ENCODE measurements around the gene ACSM6. TPM values are rescaled to one million over a fixed set of nuclear protein-coding genes. Genes with fewer than 3 reads are reported as not detected.
A peak's percentile ranks its signal among the peaks of the same experiment; 100 is the strongest.
"Not testable (repeated sequence)": the region's sequence is repeated elsewhere in the genome, so short reads cannot be mapped to it uniquely, and the experiment has no call there.

The ACSM6 gene
- total RNA-seq, 1 donor from 2014 or later, result not detected

DNA sequence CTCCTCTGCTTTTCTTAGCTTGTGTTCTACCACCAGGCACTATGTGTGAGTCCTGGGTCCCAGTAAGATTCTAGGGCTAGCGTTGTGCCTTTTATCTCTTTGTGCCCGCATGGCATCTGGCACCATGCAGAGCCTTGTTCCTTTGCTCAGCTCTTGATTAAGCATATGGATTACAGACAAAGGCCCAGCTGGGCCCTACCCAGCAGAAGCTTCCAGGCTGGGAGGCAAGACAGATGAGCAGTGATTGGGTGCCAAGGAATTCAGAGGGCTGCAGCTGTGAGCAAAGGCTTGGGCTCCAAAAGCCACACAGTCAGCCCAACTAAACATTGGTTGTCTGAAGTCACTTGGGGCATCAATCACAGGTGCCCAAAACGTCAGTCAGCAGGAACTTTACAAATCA, 2.0 kb downstream of the ACSM6 start:
- no peaks in the 10 kb centered on the region for H3K9me3 Mint-ChIP-seq (ENCODE audit: unreplicated experiment)
- no peak overlapping the region for H3K4me3 Mint-ChIP-seq (ENCODE audit: unreplicated experiment)
- no peaks in the 10 kb centered on the region for H3K36me3 Mint-ChIP-seq (ENCODE audit: unreplicated experiment)
- H3K27me3 Mint-ChIP-seq (ENCODE audit: unreplicated experiment), result peaks cover 5% of the 10 kb centered on the region
- TF ChIP-seq, protein P1, sequence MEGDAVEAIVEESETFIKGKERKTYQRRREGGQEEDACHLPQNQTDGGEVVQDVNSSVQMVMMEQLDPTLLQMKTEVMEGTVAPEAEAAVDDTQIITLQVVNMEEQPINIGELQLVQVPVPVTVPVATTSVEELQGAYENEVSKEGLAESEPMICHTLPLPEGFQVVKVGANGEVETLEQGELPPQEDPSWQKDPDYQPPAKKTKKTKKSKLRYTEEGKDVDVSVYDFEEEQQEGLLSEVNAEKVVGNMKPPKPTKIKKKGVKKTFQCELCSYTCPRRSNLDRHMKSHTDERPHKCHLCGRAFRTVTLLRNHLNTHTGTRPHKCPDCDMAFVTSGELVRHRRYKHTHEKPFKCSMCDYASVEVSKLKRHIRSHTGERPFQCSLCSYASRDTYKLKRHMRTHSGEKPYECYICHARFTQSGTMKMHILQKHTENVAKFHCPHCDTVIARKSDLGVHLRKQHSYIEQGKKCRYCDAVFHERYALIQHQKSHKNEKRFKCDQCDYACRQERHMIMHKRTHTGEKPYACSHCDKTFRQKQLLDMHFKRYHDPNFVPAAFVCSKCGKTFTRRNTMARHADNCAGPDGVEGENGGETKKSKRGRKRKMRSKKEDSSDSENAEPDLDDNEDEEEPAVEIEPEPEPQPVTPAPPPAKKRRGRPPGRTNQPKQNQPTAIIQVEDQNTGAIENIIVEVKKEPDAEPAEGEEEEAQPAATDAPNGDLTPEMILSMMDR (IDR thresholded peaks at IDR 0.05), result no peak
- no peaks in the 10 kb centered on the region for H3K4me1 Mint-ChIP-seq (ENCODE audit: unreplicated experiment)
- DNase-seq (ENCODE audit: extremely low spot score, unreplicated experiment), result no peak
- H3K27ac Mint-ChIP-seq (ENCODE audit: unreplicated experiment), result no peak overlapping the region

DNA sequence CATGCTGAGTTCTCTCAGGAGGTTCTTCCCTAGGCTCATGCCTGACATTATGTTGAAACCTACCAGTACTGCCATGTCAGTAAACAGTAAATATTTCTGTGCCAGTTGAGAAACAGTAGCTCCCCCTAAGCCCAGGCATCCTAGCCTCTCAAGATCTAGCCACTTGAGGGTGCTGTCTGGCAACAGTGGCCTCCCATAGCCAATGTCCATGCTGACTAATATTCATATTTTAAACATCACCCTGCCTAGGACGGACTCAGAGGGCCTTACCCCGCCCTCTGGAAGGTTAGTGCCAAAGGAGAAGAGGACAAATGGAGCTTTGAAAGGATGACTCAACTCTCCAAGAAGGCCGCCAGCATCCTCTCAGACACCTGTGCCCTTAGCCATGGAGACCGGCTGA, 7.7 kb downstream of the ACSM6 start:
- Mint-ChIP-seq H3K4me3 (ENCODE audit: unreplicated experiment) (no peak overlapping the region), H3K4me1 (ENCODE audit: unreplicated experiment) (no peaks in the 10 kb centered on the region), H3K9me3 (ENCODE audit: unreplicated experiment) (no peaks in the 10 kb centered on the region), H3K27me3 (ENCODE audit: unreplicated experiment) (peaks cover 5% of the 10 kb centered on the region), H3K36me3 (ENCODE audit: unreplicated experiment) (no peaks in the 10 kb centered on the region), H3K27ac (ENCODE audit: unreplicated experiment) (no peak overlapping the region)
- DNase-seq (ENCODE audit: extremely low spot score, unreplicated experiment), result no peak
- TF ChIP-seq, protein P1 (IDR thresholded peaks at IDR 0.05), result peak; percentile 18

DNA sequence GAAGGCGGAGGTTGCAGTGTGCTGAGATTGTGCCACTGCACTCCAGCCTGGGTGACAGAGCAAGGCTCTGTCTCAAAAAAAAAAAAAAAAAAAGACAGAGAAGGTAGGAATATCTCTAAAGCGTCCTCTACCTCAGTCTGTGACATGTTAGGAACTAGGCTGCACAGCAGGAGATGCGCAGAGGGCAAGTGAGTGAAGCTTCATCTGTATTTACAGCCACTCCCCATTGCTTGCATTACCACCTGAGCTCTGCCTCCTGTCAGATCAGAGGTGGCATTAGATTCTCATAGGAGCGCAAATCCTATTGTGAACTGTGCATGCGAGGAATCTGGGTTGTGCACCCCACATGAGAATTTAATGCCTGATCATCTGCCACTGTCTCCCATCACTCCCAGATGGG, 8.8 kb downstream of the ACSM6 start:
- H3K4me1 Mint-ChIP-seq (ENCODE audit: unreplicated experiment); H3K9me3 Mint-ChIP-seq (ENCODE audit: unreplicated experiment); H3K27ac Mint-ChIP-seq (ENCODE audit: unreplicated experiment); H3K36me3 Mint-ChIP-seq (ENCODE audit: unreplicated experiment); H3K4me3 Mint-ChIP-seq (ENCODE audit: unreplicated experiment); H3K27me3 Mint-ChIP-seq (ENCODE audit: unreplicated experiment); DNase-seq (ENCODE audit: extremely low spot score, unreplicated experiment): not testable (repeated sequence)

DNA sequence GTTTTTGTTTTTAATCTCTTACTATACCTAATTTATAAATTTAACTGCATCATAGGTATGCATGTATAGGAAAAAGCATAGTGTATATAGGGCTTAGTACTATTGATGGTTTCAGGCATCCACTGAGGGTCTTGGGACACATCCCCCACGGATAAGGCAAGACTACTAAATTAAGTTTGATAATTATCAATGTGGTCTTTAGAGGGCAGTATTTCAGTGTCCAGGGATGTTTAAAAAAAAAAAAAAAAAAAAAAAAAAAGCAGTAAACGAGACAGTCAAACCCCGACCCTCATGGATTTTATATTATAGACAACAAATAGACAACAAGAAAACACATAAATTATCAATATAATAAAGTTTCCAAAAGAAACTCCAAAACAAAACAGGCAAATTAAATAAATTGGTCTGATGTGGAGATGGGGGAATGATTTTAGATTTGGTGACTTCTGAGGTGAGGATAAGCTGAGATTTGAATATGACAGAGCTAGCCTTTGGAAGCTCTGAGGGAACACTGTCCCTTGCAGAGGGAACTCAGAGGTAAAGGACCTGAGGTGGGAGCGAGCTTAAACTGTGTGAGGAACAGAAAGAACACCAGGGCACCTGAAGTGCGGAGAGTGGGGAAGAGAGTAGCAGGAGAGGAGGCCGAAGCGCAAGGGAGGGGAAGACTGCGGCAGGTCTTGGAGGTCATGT, 14.8 kb downstream of the ACSM6 start:
- no peaks in the 10 kb centered on the region for H3K9me3 Mint-ChIP-seq (ENCODE audit: unreplicated experiment)
- TF ChIP-seq, protein P1 (IDR thresholded peaks at IDR 0.05), result peak; percentile 61
- peaks cover 2% of the 10 kb centered on the region for H3K4me1 Mint-ChIP-seq (ENCODE audit: unreplicated experiment)
- no peaks in the 10 kb centered on the region for H3K36me3 Mint-ChIP-seq (ENCODE audit: unreplicated experiment)
- H3K27ac Mint-ChIP-seq (ENCODE audit: unreplicated experiment), result no peak overlapping the region
- DNase-seq (ENCODE audit: extremely low spot score, unreplicated experiment), result no peak
- no peak overlapping the region for H3K4me3 Mint-ChIP-seq (ENCODE audit: unreplicated experiment)
- no peaks in the 10 kb centered on the region for H3K27me3 Mint-ChIP-seq (ENCODE audit: unreplicated experiment)

DNA sequence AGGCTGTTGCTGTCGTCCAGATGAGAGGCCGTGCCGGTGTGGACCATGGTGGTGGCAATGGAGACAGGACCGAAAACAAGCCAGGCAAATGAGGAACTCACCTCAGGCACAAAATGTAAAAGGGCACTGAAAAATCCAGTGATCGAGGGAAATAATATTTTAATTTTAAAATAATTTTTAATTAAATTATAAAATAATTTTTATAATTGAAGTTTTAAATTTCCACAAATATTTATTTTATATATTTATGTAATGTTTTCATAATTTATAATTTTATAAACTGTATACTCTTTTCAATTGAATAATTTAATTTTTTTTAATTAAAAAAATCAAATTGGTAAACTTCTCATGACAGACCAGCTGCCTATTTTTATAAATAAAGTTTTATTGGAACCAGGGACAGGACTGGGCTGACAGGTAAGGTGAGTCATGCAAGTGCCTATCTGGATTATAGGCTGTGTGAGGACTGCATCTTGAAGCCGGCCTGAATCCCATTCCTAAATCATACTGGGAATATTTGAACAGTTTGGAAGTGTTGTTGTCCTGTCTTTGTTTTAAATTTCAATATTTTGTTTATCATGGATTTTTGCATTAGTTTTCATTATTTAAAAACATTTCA, 15.6 kb downstream of the ACSM6 start:
- Mint-ChIP-seq H3K9me3 (ENCODE audit: unreplicated experiment) (no peaks in the 10 kb centered on the region), H3K27ac (ENCODE audit: unreplicated experiment) (no peak overlapping the region)

More for the DNA sequence above, 15.6 kb downstream of the ACSM6 start:
- Mint-ChIP-seq H3K4me1 (ENCODE audit: unreplicated experiment) (peaks cover 8% of the 10 kb centered on the region), H3K36me3 (ENCODE audit: unreplicated experiment) (no peaks in the 10 kb centered on the region), H3K4me3 (ENCODE audit: unreplicated experiment) (no peak overlapping the region), H3K27me3 (ENCODE audit: unreplicated experiment) (no peaks in the 10 kb centered on the region)
- TF ChIP-seq, protein P1 (IDR thresholded peaks at IDR 0.05), result no peak
- no peak for DNase-seq (ENCODE audit: extremely low spot score, unreplicated experiment)
